Spleen (tissue), 7 donors: ENCODE measurements around the gene WT1.

Source experiments
- CTCF ChIP-seq, 11 experiments: fragments of 200-600 bp in 7 of 11; fragments of 450-650 bp in 4 of 11; sonication (generic) in 4 of 11; IDR thresholded peaks in 8 of 11; conservative IDR thresholded peaks in 3 of 11; 1 replicate in 7 of 11; 2 replicates in 4 of 11; pipeline versions ENCODE4 v1.4.0 to v1.8.0; 2016 to 2021; ENCODE audit warnings: antibody characterized with exemption in 11 of 11, inconsistent platforms in 4 of 11, mild to moderate bottlenecking in 1 of 11
- POLR2A ChIP-seq, 3 donors: fragments of 450-650 bp; IDR thresholded peaks; one replicate each; pipeline ENCODE4 v1.5.1; 2017; ENCODE audit warnings: antibody characterized with exemption in 3 of 3, mild to moderate bottlenecking in 1 of 3
- POLR2AphosphoS5 ChIP-seq, 3 donors: sonication (generic); formaldehyde crosslinking; IDR thresholded peaks; one replicate each; pipeline ENCODE4 v1.5.1; 2017; ENCODE audit warnings: antibody characterized with exemption in 3 of 3
- donor health status: DM: no; HTN: no; CAD: no; lungs with moderate emphysema.
- donor health status: DM: no; HTN: no; CAD: no.
- donor health status: DM: no; HTN: no; CAD: no.

DNA sequence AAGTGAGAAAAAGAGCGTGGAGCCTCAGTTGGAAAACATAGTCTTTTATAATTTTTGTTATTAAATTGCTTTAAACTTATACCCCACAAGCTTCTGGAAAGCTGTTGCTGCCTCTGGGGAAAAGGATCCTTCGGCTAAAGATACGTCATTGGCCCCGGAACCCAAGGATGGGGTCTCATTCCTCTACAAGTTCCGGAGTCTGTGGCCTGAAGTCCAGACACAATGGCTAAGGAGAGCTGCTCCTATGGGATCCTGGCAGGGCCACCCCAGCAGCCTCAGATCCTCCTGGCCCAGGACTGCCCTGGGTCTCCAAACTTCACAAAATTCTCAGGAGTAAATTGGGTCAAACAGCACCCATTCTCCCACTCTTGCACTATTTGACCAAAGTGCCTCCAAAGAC, 5.9 kb downstream of the WT1 start:
- TF ChIP-seq CTCF (IDR thresholded peaks at IDR 0.05 in 8 of 11, conservative IDR thresholded peaks at IDR 0.05 in 3 of 11) (no peak), POLR2A (IDR thresholded peaks at IDR 0.05) (no peak), POLR2AphosphoS5 (IDR thresholded peaks at IDR 0.05) (no peak)
